Hepatic stellate cell (primary cell): ENCODE measurements around the gene PTK6.
"Not testable (repeated sequence)": the region's sequence is repeated elsewhere in the genome, so short reads cannot be mapped to it uniquely, and the experiment has no call there.

ENCODE experiments used
- DNase-seq: peaks from one replicate; pipeline ENCODE4 v3.0.0; 2011; ENCODE audit warnings: low spot score

Gene PTK6

DNA sequence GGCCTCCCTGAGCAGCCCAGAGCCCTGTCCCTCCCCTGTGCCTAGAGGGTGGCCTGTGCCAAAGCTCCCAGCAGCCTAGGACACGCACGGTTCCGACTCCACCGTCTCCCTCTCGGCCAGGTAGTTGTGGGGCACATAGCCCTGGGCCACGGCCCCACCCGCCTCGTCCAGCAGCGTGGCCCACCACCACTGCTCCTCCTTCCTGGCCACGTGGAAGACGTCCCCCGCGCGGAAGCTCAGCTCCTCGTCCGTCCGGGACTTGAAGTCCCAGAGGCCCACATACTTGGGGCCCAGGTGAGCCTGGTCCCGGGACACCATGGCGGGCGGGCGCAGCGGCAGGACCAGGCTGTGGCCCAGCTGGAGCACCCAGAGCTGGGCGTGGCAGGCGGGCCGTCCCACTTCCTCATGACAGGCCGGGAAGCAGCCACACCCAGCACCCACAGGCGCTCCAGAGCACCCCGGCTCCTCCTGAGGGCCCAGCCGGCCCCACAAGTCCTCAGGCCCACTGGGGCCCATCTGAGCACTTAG is at the start of gene PTK6:
Gene PTK6 (minus strand): TSS at position 380 of the 528 bp plus-strand sequence. CDS start 62 bp downstream, at position 318.
- no peak for DNase-seq

DNA sequence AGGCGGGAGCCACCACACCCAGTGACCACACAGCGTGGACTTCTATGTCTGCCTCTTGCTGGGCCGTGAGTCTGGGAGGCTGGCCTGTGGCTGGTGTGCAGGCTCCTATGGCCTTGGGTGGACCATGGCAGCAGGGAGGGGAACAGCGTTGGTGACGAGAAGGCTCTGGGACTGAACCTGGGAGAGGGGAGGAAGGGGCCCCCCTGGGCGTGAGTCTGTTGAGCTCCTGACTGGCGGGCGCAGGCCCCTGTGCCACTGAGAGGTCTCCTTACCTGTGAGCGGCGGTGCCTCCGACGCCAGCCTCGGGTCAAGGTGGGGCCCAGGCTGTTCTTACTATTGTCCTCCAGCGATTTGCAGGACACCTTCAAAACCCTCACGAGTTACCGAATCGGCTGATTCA is 49.6 kb upstream of the PTK6 start:
- DNase-seq = no peak

DNA sequence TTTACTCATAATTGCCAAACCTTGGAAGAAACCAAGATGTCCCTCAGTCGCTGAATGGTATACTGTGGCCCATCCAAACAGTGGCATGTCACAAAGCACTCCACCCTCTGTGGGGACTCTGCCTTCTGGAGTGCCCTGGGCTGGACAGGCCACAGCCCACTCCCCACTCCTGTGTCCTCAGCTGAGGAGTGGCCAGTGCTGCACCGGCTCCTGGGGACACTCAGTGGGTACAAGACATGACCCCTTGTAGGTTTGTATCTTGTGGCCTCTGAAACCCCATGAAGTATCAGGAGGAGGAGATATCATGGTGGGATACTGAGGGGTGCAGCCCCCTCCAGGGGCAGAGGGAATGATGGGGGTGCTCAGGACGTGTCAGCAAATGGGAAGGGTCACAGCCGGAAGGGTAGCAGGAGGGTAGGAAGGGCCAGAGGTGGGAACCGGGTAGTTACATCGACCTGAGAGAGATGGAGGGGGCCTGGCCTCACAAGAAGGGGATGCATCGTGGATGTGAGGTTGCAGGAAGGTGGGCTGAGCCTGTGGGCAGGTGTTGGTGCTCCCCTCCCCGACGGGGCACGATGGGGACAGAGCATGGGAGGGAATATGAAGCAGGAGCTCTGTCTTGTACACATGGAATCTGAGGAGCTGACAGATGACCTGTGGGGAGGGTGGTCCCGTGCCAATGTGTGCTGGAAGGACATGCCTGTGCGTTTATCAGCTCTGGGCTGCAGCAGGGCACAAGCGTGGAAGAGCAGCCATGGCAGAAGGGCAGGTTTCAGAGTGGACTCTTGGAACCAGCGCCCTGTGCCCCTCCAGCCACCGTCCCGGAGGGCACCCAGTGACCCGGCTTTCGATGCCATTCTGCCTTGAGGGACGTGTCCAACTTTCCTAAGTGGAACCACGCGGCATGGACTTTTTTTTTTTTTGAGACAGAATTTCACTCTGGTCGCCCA is 48.7 kb upstream of the PTK6 start:
- no peak for DNase-seq

DNA sequence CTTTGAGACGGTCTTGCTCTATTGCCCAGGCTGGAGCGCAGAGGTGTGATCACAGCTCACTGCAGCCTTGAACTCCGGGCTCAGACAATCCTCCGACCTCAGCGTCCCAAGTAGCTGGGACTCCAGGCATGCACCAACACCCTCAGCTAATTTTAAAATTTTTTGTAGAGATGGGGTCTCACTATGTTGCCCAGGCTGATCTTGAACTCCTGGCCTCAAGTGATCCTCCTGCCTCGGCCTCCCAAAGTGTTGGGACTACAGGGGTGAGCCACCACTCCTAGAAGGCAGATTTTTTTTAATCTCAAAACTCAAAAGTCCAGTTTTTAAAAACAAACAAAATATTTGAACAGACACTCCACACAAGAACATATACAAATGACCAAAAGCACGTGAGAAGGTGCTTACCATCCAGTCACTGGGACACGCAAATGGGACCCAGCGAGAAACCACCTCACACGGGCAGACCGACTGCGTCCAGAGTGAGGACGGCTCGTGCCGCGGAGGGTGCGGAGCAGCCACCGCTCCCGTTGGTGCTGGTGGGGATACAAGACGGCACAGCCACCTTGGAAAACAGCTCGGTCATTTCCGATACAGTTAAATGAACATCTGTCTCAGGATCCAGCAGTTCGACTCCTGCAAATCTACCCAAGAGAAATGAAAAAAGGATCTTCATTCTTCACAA is 45.3 kb upstream of the PTK6 start:
- DNase-seq = no peak

DNA sequence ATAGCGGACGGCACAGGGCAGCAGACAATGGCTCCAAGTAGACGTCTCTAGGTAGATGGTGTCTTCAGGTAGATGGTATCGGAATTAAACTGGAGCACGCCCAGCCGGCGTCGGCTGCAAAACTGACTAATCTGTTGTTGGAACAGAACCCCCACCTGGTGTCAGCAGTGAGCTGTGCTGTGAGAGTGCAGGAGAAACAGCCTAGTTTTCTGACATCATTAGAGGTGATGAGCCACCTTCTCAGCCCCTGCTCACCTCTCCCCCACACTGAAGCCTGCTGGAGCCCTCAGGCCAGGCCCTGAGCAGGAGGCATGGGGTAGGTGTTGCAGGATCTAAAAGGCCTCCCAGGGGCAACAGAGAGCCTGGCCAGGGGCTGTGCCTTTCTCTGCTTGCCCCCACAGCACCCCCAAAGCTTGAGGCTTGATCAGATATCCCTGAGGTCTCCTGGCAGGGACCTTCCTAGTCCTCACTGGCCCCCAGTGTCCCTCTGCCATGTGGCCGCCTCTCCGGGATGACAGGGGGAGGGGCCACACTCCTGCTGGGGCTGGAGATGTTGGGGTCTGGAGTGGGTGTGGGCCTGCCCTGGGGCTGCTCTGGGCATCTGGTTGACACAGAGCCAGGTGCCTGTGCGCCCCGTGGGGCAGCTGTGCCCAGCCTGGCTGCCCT is 43.8 kb upstream of the PTK6 start:
- DNase-seq = peak; percentile 35

DNA sequence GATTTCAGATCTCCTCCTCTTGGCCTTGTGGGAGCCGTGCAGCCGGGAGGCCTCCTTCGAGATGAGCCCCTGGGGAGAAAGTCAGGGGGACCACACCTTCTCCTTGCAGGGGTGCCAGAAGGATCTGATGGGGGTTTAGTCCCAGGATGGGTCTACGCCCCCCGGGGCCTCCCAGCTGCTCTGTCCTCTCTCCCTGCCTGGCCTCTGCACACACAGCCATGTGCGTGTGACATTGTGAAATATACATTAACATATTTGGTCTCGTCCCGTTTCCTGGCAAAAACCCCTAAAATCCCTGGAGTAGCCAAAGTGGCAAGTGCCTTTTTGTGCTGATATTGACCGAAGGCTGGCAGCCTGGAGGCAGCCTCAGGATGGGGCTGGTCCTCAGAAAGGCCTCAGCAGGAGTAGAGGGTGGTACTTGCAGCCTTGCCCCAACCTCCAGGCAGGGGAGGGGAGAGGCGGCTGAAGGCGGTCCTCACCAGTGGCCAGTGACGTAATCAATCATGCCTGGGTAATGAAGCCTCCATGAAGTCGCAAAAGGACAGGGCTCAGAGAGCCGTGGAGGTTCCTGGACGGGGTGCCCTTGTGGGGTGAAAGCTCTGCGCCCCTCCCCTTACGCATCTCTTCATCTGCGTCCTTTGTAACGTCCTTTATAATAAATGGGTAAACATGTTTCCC is 42.0 kb upstream of the PTK6 start:
- no peak for DNase-seq

DNA sequence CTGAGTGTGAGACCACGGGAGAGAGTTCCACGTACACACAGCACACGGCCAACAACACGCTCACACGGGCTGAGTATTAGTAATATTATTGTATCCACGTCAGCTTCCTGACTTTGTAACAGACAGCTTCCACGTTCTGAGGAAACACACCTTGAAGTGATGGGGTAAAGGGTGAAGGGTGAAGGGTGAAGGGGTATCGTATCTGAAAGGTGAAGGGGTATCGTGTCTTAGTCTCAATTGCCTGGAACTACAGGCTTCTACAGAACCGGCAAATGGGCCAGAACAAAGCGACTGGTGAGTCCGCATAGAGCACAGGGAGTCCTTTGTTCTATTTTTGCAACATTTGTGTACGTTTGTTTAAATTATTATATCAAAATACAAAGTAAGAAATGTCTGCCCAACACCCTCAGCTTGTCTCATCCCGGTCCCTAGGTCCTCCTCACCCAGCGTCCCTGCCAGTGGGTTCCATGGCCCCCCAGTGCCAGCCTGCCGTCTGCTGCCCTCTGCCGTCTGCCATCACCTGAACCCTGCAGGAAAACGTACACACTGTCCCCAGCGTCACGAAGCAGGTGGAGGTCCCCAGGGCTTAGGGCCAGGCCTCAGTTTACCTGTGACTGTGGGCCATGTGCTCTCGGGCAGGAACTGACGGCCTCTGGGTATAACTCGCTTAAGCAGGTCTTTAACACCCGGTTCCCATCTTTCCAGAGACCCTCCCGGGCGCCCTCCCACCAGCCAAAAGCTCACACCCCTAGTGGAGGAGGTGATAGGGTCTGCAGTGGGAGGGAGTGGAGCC is 41.2 kb upstream of the PTK6 start:
- no peak for DNase-seq

DNA sequence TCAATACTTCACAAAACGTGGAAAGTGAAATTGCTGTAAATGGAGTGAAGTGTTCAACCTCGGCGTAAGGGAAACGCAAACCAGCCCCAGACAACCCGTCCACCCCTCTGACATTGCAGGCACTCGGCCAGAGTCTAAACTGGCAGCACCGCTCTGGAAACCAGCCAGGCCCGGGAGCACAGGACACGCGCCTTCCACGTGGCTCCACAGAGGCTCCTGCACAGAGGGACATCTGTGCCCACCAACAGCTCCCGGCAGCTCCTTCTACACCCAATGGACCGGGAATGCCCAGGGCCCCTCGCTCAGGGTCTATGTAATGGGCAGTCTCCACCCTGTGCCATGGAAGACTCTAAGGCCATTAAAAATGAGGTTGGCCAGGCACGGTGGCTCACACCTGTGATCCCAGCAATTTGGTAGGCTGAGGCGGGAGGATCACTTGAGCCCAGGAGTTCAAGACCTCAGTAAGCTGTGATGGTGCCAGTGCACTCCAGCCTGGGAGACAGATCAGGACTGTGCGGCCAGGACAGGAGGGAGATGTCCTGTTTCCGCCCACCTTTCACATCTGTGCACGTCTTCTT is 40.2 kb upstream of the PTK6 start:
- no peak for DNase-seq

DNA sequence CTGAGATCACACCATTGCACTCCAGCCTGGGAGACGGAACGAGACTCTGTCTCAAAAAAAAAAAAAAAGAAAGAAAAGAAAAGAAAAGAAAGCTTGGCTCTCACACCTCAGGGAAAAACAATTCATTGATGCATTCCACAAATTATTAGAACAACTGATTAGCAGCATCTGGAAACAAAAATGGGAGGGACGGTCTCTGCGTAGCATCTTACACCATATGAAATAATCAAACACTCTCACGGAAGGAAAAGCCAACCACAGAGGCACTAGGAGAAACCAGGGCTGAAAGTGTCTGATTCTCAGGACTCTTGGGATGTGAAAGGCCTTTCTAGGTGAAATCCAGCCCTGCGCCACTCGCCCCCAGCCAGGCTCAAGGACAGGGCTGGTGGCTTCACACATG is 39.1 kb upstream of the PTK6 start:
- DNase-seq = no peak

DNA sequence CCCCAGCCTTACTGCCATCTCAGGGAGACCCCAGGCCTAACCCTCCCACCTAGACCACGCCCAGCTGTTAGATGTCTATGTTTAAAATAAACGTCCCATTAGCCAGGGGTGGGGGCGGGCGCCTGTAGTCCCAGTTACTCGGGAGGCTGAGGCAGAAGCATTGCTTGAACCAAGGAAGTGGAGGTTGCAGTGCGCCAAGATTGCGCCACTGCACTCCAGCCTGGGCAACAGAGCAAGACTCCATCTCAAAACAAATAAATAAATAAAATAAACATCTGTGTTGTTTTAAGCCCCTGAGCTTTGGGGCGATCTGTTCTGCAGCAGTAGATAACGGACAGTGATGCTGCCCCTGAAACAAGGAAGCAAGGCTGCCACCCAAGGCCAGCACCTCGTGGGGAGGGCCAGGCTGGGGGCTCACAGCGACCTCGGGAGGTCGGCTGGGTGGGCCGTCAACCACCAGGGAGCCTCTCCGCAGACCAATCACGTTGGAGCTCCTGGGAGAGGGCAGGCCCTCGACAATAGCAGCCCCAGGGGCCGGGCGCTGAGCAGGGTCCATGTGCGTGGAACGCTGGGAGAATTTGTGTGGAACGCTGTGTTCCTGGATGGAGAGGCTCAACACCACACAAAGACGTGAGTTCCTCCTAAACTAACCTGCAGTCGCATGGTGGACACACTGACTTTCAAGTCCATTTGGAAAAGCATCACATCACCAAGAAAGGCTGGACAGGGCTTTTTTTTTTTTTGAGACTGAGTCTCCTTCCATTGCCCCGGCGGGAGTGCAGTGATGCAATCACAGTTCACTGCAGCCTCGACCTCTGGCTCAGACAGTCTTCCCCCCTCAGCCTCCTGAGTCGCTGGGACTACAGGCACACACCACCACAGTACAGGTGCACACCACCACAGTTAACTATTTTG is 37.9 kb upstream of the PTK6 start:
- no peak for DNase-seq

DNA sequence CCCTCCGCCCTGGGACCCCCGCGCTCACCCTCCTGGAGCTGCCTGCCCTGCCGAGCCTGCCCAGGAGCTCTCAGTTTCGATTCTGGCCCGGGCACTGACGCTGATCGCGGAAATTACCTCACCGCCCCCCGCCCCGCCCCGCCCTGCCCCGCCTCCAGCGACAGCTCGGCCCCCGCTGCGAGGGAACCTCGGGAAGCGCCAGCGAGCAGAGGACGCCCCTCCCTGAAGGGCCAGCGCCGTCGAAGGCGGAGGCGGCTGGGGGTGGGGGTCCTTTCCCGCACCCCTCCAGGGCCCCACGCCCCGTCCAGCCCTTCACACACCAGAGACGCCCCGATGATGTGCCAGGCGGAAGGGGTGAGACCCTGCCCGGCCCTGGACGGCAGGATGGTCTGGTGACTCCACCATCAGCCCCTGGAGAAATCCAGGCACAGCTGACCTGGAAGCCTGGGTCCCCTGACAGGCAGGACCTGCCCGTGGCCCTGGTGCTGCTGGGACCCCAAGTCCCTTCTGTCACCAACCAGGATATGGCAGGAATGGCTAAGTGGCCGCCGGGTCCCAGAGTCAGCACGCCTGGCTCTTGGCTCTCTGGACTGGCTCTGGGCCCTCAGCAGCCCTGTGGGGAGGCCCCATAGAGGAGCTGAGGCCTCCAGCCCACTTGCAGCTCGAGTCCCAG is 37.1 kb upstream of the PTK6 start, which contains the start of gene HELZ2:
Gene HELZ2 (minus strand): TSS at position 84 of the 673 bp plus-strand sequence. CDS start 1,854 bp downstream, outside the sequence.
- peak; percentile 88 for DNase-seq

DNA sequence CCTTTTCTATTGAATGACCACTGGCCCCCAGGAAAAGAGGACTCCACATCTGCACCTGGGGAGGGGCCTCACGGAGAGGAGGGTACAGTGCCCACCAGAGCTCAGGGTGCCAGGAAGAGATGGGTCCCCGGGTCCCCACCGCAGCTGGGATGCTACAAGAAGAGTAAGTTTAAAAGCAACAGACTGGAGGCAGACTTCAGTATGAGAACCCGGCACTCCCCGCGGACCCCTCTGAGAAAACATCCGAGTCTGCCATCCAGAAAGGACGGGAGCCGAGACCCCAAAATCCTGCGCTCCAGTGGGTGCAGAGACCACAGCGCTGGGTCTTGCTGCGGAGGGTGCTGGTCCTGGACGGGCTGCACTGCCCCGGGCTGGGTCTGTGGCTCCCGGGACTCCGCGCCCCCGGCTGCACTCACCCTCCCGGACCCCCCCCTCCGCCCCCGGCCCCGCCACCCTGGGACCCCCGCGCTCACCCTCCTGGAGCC is 36.5 kb upstream of the PTK6 start:
- DNase-seq = no peak

DNA sequence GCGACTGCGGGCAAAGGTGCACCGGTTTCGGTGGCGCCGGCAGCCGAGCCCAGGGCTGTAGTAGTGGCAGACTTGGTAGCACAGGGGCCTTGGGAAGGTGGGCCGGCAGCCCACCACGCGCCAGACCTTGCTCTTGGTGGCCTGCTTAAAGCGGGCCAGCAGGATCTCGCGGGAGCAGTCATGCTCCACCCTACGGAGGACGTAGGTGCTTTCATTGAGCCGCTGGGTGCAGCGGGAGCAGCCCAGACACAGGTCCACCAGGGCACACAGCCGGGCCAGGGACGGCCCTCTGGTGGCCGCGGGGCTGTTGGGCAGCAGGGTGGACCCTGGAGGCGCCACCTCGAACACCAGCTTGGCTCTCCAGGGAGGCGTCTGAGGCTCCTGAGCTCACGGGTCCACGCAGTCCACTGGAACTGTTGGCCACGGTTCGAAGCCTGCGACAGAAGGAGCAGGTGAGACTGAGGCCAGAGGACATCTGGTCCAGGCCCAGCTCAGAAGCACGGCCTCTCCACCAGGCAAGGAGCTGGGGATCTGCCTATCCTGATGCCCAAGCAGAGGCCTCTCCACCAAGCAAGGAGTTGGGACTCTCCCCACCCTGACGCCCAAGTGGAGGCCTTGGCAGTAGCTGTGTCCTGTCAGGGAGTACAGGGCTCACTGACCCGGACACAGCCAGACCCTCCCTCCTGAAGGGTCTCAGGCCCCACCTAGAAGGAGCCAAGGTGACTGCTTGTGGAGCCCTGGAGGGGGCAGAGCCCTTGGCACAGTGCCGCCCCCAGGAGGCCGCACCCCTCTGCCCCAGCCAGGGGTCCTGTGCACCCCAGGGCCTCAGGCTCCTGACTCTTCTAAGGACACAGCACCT is 35.8 kb upstream of the PTK6 start:
- DNase-seq = no peak

DNA sequence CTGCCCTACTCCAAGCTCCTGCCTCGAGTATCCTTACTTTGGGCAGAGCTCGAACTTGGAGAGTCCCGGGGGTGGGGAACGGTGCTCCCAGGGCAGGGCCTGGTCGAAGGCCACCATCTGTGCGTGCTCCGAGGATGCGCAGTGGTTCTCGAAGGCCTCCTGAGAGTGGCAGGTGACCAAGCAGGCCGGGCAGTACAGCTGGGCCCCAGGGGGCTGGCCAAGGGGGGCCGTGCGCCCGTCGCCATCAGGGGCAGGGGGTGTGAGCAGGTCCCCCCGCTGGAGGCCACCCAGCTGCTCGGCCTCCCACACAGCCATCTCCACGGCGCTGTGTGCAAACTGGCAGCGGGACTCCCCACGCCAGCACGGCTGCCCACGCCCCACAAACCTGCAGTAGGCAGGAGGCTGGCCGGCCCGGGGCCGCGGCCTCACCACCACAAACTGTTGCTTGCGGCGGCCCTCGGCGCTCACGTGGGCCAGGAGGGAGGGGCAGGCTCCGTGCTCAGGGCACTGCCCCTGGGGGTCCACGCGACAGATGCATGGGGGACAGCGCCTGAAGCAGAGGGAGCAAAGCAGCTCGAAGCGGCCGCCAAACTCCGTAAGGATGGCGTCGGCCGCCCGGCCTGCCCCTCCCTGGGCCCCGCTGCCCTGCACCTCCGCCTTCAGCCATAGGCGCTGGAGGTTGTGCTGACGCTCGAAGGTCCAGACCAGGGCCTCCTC is 35.1 kb upstream of the PTK6 start:
- DNase-seq = no peak

DNA sequence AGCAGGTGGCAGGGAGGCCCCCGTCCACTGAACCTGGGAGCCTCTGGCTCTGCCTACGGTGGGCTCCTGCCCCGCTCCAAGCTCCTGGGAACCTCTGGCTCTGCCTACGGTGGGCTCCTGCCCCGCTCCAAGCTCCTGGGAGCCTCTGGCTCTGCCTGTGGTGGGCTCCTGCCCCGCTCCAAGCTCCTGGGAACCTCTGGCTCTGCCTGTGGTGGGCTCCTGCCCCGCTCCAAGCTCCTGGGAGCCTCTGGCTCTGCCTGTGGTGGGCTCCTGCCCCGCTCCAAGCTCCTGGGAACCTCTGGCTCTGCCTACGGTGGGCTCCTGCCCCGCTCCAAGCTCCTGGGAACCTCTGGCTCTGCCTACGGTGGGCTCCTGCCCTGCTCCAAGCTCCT is 33.9 kb upstream of the PTK6 start:
- DNase-seq = not testable (repeated sequence)

DNA sequence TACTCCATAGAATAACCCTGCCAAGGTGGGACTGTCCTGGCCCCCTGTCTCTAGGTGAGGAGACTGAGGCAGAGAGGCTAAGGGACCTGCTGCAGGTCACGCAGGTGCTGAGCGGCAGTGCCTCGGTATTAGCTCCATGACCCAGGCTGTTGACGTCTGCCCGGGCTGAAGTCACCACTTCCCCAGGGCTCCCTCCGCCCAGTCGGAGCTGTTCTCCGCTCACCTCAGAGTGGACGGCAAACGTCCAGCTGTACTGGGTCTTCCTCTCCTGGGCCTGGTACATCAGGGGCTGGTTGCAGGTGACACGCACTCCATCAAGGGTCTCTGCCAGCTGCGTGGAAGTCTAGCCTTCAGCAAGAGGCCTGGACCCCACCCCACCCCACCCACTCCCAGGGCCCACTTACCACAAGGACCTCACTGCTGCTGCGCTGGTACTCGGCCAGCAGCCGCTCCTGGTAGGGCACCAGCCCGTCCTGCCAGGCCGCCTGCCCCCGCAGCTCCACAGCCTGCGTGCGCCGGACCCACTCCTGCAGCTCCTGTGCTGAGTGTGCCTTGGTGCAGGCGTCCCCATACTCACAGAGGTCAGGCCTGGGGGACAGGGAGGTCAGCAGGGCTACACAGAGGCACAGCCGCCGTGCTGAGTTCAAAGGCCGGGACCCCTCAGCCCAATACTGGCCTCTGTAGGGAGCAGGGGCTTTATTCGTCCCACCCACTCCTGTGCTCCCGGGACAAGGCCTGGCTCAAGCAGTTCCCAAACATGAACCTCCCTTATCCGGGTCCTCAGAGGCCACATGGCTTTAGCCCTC is 33.3 kb upstream of the PTK6 start:
- DNase-seq = no peak
